Mucosa of rectum (tissue), 2 donors: ENCODE measurements around the gene PLEKHO1.

ENCODE experiments used
- H3K27ac ChIP-seq, 2 donors: one replicate each; pipeline ENCODE4 v1.7.0; 2013; ENCODE audit warnings: inconsistent platforms in 2 of 2, low read depth in 2 of 2, low read length in 2 of 2
- H3K27me3 ChIP-seq, 2 donors: one replicate each; pipeline ENCODE4 v1.7.0; 2013; ENCODE audit warnings: low read length in 2 of 2; ENCODE audit not compliant: control insufficient read depth in 2 of 2, insufficient read depth in 2 of 2
- H3K36me3 ChIP-seq, 2 donors: one replicate each; pipeline ENCODE4 v1.7.0; 2013; ENCODE audit warnings: low read length in 2 of 2; ENCODE audit not compliant: control insufficient read depth in 2 of 2, insufficient read depth in 2 of 2
- H3K4me1 ChIP-seq, 2 donors: one replicate each; pipeline ENCODE4 v1.7.0; 2013; ENCODE audit warnings: low read length in 2 of 2, mild to moderate bottlenecking in 1 of 2; ENCODE audit not compliant: control insufficient read depth in 2 of 2, insufficient read depth in 2 of 2
- H3K4me3 ChIP-seq, 2 donors: one replicate each; pipeline ENCODE4 v1.7.0; 2013; ENCODE audit warnings: low read length in 2 of 2
- H3K9ac ChIP-seq, 2 donors: one replicate each; pipeline ENCODE4 v1.7.0; 2013; ENCODE audit warnings: low read length in 2 of 2, low read depth in 1 of 2, mild to moderate bottlenecking in 1 of 2
- H3K9me3 ChIP-seq, 2 donors: one replicate each; pipeline ENCODE4 v1.7.0; 2013; ENCODE audit warnings: low read length in 2 of 2; ENCODE audit not compliant: control insufficient read depth in 2 of 2
- donor health status: healthy.
- donor health status: Normal muscosa, but diverticular disease.

The PLEKHO1 gene

DNA sequence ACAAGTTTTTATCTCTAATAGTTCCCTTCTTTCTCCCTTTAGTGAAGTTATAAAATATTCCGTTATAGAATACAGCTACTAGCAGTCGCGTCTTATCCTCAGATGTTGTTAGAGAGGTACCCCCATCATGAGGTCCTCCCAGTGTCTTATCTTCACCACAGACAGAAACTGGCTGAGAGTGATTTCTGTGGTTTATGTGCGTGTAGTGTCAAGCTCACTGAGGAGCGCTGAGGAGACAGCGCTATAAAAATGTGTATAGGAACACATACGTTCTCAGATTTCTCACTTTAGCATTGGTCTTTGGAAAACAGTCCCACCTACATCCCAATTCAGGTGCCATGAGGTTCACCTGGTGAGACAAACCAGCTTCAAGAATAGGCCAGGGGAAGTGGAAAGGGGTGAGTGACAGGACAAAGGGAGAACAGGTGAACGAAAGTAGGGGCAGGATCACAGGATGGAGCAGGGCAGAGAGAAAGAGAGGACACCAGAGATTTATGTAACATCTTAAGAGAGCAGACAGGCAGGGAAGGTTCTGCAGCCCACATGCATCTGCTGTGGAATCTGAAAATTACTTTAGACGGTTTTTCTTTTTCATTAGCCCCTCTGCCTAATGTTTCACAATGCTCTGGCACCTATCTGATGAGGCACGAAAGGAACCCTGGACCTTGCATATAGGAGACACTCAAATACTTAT is 2.7 kb upstream of the PLEKHO1 start:
- peaks cover 5 to 12% of the 10 kb centered on the region in 2 donors for H3K4me1 ChIP-seq
- H3K27me3 ChIP-seq, result peaks cover 5 to 10% of the 10 kb centered on the region in 2 donors
- H3K27ac ChIP-seq, result no peak overlapping the region
- no peak overlapping the region for H3K9ac ChIP-seq
- no peak overlapping the region for H3K4me3 ChIP-seq
- H3K36me3 ChIP-seq, result no peaks in the 10 kb centered on the region
- H3K9me3 ChIP-seq, result no peaks in the 10 kb centered on the region

DNA sequence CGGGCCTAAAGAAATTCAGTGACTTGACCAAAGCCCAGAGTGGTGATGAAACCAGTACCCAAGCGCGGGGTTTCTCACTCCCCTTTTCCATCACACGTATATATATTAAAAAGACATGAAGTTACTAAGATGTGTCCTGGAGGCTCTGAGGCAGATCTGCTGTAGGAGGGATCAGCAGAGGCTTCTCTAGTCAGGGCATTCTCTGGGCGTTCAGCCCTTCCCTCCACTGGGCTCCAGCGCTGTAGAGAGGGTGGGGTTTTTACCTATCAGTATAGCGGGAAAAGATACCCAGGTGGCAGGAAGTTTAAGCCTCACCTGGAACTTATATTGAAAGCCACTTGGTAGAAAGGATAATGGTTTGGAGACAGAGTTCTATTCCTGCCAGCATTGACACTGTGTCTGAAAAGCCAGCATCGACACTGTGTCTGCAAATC is 862 bp upstream of the PLEKHO1 start:
- peaks cover 5 to 10% of the 10 kb centered on the region in 2 donors for H3K27me3 ChIP-seq
- peak overlapping the region; percentile 73 to 77 for H3K4me3 ChIP-seq
- H3K4me1 ChIP-seq, result peaks cover 7 to 15% of the 10 kb centered on the region in 2 donors
- H3K36me3 ChIP-seq, result peaks cover 1 to 3% of the 10 kb centered on the region in 2 donors
- no peaks in the 10 kb centered on the region for H3K9me3 ChIP-seq
- peak overlapping the region; percentile 71 to 83 for H3K9ac ChIP-seq
- peak overlapping the region; percentile 72 to 85 for H3K27ac ChIP-seq

DNA sequence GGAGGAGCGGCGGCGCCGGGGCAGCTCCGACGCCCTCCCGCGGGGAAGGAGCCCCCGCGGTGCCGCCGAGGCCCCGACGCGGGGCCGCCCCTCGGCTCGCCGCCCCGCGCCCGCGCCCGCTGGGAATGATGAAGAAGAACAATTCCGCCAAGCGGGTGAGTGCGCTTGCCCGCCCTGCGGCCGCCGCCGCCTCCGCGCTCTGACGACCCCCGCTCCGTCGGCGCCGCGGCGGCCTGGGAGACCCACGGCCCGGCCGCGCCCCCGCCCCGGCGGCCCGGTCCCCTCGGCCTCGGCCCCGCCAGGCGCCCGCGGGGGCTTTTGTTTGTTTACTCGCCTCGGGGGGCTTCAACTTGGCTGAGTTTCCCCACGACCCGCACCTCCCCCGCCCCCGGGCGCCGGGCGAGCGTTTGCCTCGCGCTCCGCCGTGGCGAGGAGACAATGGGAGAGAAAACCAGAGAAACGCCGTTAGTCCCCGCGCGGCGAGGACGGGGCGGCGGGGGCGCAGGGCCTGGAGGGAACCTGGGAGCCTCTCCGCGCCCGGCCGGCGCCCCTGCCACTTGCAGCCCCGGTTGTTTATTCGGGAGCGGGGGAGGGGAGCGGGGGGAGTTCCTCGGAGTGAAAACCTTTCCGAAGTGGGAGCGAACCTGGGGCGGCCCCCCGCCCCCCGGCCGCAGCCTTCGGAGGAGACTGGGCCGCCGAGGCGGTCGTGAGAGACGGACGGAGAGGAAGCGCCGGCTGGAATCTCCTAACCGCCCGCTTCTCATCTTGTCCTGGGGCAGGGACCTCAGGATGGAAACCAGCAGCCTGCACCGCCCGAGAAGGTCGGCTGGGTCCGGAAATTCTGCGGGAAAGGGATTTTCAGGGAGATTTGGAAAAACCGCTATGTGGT is 661 bp downstream of the PLEKHO1 start:
- Histone ChIP-seq H3K27me3 (peaks cover 5 to 10% of the 10 kb centered on the region in 2 donors), H3K4me1 (peaks cover 7 to 15% of the 10 kb centered on the region in 2 donors), H3K36me3 (peaks cover 7 to 12% of the 10 kb centered on the region in 2 donors), H3K4me3 (peak overlapping the region; percentile 73 to 84), H3K9ac (peak overlapping the region; percentile 75 to 92), H3K9me3 (no peaks in the 10 kb centered on the region), H3K27ac (peak overlapping the region; percentile 75 to 85)

DNA sequence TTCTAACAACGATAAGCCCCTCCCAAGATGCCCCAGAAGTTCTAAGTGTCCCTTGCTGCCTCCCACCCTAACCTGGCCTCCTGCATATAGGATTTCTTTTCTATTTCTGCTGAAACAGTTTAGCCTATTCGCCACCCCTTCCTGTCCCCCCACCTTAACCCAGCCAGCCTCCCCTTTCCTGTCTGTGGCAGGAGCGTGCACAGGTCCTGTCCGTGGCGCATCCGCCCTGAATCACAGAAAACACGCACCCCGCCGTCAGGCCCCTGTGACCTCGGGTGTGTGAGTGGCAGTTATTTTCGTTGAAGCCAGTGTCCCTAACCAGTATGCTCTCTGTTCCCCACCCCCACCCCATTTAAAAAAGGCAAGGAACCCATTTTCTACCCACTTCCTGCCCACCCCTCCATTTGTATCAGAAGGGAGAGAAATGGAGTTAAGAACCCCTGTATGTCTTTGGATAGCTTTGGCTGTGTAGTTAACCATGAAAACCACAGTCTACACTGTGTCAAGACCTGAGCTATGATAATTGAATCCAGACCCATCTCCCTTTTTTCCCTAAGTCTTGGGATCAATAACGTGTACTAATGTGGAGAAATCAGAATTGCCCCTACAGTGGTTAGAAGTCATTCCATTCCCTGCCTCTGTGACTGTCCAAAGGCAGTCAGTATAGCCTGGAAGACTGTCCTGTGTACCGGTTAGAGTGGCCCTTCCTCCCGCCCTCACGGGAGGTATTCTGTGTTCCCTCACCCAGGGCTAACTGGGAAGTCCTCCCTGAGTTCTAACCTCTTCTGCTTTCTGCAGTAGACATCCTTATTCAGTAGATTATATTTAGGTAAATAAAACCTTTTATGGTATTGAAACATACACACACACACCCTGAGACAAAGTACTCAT is 1.8 kb downstream of the PLEKHO1 start:
- peak overlapping the region; percentile 75 to 92 for H3K9ac ChIP-seq
- peaks cover 7 to 18% of the 10 kb centered on the region in 2 donors for H3K36me3 ChIP-seq
- H3K4me3 ChIP-seq, result peak overlapping the region; percentile 73 to 84
- H3K27me3 ChIP-seq, result peaks cover 5 to 10% of the 10 kb centered on the region in 2 donors
- no peaks in the 10 kb centered on the region for H3K9me3 ChIP-seq
- H3K4me1 ChIP-seq, result peaks cover 7 to 15% of the 10 kb centered on the region in 2 donors
- H3K27ac ChIP-seq, result peak overlapping the region; percentile 75 to 85

DNA sequence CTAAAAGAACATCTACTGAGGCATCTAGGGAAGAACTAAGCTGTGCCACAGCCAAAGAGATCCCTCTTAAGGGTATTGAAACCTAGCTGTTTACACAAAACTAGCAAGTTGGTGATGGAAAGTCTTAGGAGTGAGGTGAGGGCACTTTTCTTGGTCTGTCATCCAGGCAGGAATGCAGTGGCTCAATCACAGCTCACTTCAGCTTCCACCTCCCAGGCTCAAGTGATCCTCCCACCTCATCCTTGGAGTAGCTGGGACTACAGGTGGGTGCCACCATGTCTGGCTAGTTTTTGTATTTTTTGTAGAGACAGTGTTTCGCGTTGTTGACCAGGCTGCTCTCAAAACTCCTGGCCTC is 2.4 kb downstream of the PLEKHO1 start:
- Histone ChIP-seq H3K9me3 (no peaks in the 10 kb centered on the region), H3K36me3 (peaks cover 12 to 24% of the 10 kb centered on the region in 2 donors), H3K27ac (peak overlapping the region; percentile 25 to 85), H3K4me1 (peaks cover 7 to 15% of the 10 kb centered on the region in 2 donors), H3K27me3 (peaks cover 5 to 10% of the 10 kb centered on the region in 2 donors), H3K4me3 (peak overlapping the region; percentile 4 to 84), H3K9ac (peak overlapping the region in 1 of 2 donors; percentile 92)

DNA sequence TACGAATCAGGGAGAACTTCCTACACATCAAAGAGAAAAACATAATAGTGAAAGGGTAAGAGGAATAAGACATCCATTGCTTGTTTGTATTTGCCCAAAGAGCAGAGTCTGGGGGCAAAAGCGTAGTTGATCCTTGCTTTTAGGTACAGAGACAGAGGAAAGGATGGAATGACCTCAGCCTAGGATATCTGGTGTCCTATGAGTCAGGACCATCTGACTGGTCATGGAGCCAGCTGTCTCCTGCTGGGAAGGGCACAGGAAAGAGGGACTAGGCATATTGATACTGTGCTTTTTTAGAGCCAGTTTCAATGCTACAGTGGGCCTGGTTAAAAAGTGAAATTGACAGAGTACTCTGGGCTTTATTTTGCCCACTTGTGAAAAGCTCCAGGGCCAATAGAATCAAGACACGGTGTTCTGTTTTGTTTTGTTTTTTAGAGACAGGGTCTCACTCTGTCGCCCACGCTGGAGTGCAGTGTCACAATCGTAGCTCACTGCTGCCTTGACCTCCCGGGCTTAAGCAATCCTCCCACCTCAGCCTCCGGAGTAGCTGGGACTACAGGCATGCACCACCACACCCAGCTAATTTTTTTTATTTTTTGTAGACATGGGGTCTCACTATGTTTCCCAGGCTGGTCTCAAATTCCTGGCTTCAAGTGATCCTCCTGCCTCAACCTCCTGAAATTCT is 3.2 kb downstream of the PLEKHO1 start:
- Histone ChIP-seq H3K36me3 (peaks cover 16 to 30% of the 10 kb centered on the region in 2 donors), H3K4me1 (peaks cover 7 to 15% of the 10 kb centered on the region in 2 donors), H3K9ac (no peak overlapping the region)

DNA sequence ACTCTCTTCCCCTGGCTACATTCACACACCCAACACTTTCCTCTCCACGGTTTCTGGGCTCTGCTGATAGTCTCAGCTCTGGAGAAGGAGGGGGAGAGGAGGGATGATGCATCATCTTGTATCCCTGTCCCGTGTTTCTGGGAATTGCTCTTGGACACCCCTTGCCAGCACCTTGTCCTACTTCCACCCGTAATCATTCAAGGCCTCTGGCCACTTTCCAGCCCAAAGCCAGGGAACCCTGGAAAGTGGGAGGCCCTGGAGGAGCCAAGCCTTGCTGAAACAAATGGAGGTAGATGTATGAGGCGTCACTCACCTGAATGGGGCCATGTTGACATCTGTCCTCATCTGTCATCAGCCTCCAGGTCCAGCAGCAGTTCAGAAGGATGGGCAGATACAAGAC is 4.4 kb downstream of the PLEKHO1 start:
- H3K9me3 ChIP-seq, result no peaks in the 10 kb centered on the region
- H3K27ac ChIP-seq, result peak overlapping the region in 1 of 2 donors; percentile 13
- no peak overlapping the region for H3K4me3 ChIP-seq
- H3K9ac ChIP-seq, result no peak overlapping the region
- peaks cover 16 to 30% of the 10 kb centered on the region in 2 donors for H3K36me3 ChIP-seq
- H3K27me3 ChIP-seq, result peaks cover 5 to 10% of the 10 kb centered on the region in 2 donors
- peaks cover 10 to 13% of the 10 kb centered on the region in 2 donors for H3K4me1 ChIP-seq

More for the DNA sequence above, 3.2 kb downstream of the PLEKHO1 start:
- Histone ChIP-seq H3K27ac (peak overlapping the region in 1 of 2 donors; percentile 62), H3K9me3 (no peaks in the 10 kb centered on the region), H3K27me3 (peaks cover 5 to 10% of the 10 kb centered on the region in 2 donors), H3K4me3 (peak overlapping the region in 1 of 2 donors; percentile 61)

DNA sequence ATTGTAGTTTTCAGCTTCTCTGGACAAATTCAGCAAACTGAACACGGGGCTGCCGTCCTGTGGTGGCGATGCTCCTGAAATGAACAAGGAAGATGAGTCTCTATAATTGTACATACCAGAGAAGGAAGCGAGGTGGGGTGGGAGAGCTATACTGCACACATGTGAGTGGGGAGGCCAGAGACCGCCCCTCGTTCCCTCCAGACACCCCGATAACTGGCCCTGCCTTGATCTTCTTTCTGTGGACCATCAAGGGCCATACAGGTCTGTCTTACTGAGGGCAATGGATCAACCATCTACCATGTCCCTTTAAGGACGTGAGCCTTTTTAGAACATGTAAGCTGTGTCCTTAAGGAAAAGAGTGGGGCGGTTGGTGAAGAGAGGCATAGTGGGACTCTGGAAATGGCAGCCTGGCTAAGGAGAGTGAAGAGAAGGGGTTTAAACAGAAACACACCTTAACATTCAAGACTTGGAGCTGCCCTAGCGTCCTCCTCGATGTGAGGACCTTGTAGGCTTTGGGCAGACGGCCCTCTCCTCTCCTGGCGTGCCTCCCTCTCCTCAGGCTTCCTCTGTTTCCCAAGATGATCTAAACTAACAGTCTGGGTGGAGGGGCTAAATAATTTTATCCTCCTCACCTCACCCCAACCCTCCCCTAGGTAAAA is 5.8 kb downstream of the PLEKHO1 start:
- H3K9ac ChIP-seq, result peak overlapping the region in 1 of 2 donors; percentile 5
- H3K9me3 ChIP-seq, result no peaks in the 10 kb centered on the region
- H3K27ac ChIP-seq, result peak overlapping the region in 1 of 2 donors; percentile 26
- peaks cover 14 to 20% of the 10 kb centered on the region in 2 donors for H3K4me1 ChIP-seq
- H3K4me3 ChIP-seq, result no peak overlapping the region
- peaks cover 16 to 30% of the 10 kb centered on the region in 2 donors for H3K36me3 ChIP-seq
- peaks cover 5 to 10% of the 10 kb centered on the region in 2 donors for H3K27me3 ChIP-seq
